ENCODE results near the gene IL6. TPM values are rescaled to one million over a fixed set of nuclear protein-coding genes. Genes with fewer than 3 reads are reported as not detected.

Gene IL6
- total and polyA plus RNA-seq, 2 of the 8 experiments (the other 6 are each of a cell fraction or from before 2014, with no cell fraction given), result 0.12 to 0.41 TPM

DNA sequence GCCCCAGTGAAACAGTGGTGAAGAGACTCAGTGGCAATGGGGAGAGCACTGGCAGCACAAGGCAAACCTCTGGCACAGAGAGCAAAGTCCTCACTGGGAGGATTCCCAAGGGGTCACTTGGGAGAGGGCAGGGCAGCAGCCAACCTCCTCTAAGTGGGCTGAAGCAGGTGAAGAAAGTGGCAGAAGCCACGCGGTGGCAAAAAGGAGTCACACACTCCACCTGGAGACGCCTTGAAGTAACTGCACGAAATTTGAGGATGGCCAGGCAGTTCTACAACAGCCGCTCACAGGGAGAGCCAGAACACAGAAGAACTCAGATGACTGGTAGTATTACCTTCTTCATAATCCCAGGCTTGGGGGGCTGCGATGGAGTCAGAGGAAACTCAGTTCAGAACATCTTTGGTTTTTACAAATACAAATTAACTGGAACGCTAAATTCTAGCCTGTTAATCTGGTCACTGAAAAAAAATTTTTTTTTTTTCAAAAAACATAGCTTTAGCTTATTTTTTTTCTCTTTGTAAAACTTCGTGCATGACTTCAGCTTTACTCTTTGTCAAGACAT, 574 bp upstream of the IL6 start (continued):
- TF ChIP-seq, protein P1, sequence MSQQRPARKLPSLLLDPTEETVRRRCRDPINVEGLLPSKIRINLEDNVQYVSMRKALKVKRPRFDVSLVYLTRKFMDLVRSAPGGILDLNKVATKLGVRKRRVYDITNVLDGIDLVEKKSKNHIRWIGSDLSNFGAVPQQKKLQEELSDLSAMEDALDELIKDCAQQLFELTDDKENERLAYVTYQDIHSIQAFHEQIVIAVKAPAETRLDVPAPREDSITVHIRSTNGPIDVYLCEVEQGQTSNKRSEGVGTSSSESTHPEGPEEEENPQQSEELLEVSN (IDR thresholded peaks at IDR 0.05), result peak; percentile 87
- no peak for TF ChIP-seq CBX8 (IDR thresholded peaks at IDR 0.05; ENCODE audit: borderline replicate concordance, low read depth, low read length)
- TF ChIP-seq, protein P2, sequence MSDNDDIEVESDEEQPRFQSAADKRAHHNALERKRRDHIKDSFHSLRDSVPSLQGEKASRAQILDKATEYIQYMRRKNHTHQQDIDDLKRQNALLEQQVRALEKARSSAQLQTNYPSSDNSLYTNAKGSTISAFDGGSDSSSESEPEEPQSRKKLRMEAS (IDR thresholded peaks at IDR 0.05), result peak; percentile 95
